ENCODE data around the gene FOLR1. TPM values are rescaled to one million over a fixed set of nuclear protein-coding genes. Genes with fewer than 3 reads are reported as not detected.

The FOLR1 gene
- total and polyA plus RNA-seq, 2 of the 4 experiments (the other 2 are of a cell fraction) = 0.24 TPM; not detected in 1

GRCh38 chr11:72195518-72196270, 3.8 kb downstream of the FOLR1 start:
- no peak overlapping the region for H3K9ac ChIP-seq (ENCODE audit: low read depth, low read length)
- WGBS, 2 experiments (ENCODE audit: extremely low coverage in 2 of 2, insufficient read length in 1 of 2) = 64% methylated on average over 5 of the region's 12 CpGs; no CpG with 5 or more reads in 1 of the 2 experiments
- no peak overlapping the region for H3K23ac ChIP-seq (ENCODE audit: low read depth, low read length)
- no peak overlapping the region for H4K91ac ChIP-seq (ENCODE audit: insufficient read depth, low read depth, low read length)
- in situ Hi-C loops (cut with MboI; ENCODE audit: low sequenced_read_pairs) (no loop called here), intact Hi-C loops (cut with micrococcal nuclease) (no loop called here), dilution Hi-C loops (cut with HindIII; ENCODE audit: low sequenced_read_pairs, unreplicated experiment) (no loop called here)
- no peak overlapping the region for H3K4me2 ChIP-seq (ENCODE audit: low read depth, low read length)
- H4K8ac ChIP-seq (ENCODE audit: low read depth in 2 of 2, low read length in 2 of 2) = no peak overlapping the region
- POLR2A ChIA-PET (ENCODE audit: unreplicated experiment) = no interaction called here
- no peak overlapping the region for H2BK15ac ChIP-seq (ENCODE audit: low read depth, low read length)
- no peaks in the 10 kb centered on the region for H3K4me1 ChIP-seq (ENCODE audit: control insufficient read depth, insufficient read depth, low read length)
- H3K27ac ChIP-seq (ENCODE audit: insufficient read depth, low read length) = no peak overlapping the region
- no peak overlapping the region for H2AFZ ChIP-seq (replicated peaks; ENCODE audit: low read length, poor library complexity)
- H2BK120ac ChIP-seq (ENCODE audit: low read depth, low read length) = no peak overlapping the region
- CTCF ChIA-PET = interaction anchor here (0.6 to 3.0 kb wide), 2 partner anchors 12 to 13 kb away, joined by 3 to 11 read pairs; no protein-coding TSS in a partner anchor
- H3K18ac ChIP-seq (ENCODE audit: low read depth, low read length) = no peak overlapping the region
- no peak overlapping the region for H3K56ac ChIP-seq (ENCODE audit: extremely low read depth, insufficient read depth, low read length)
- no peak for DNase-seq
- TF ChIP-seq CHD1 (IDR thresholded peaks at IDR 0.05; ENCODE audit: low read depth, low read length) (no peak), MAZ (IDR thresholded peaks at IDR 0.05; ENCODE audit: borderline replicate concordance, low read depth, low read length) (no peak), FOS (IDR thresholded peaks at IDR 0.05; ENCODE audit: low read depth, low read length) (no peak), RAD21 (IDR thresholded peaks at IDR 0.05; ENCODE audit: low read length) (no peak), CEBPB (IDR thresholded peaks at IDR 0.05; ENCODE audit: low read depth, low read length) (no peak), CTCF (conservative IDR thresholded peaks at IDR 0.05; ENCODE audit: low read depth, low read length) (no peak), NFE2L2 (IDR thresholded peaks at IDR 0.05; ENCODE audit: low read depth, low read length) (no peak), MAFK (IDR thresholded peaks at IDR 0.05; ENCODE audit: low read depth, low read length) (no peak), BHLHE40 (IDR thresholded peaks at IDR 0.05; ENCODE audit: low read depth, low read length) (no peak), MXI1 (IDR thresholded peaks at IDR 0.05; ENCODE audit: borderline replicate concordance, low read depth, low read length) (no peak), USF2 (IDR thresholded peaks at IDR 0.05; ENCODE audit: low read depth, low read length) (no peak), RCOR1 (IDR thresholded peaks at IDR 0.05; ENCODE audit: insufficient replicate concordance, low read length) (no peak), SMC3 (IDR thresholded peaks at IDR 0.05; ENCODE audit: low read depth, low read length) (no peak), ELK1 (IDR thresholded peaks at IDR 0.05; ENCODE audit: borderline replicate concordance, low read depth, low read length) (no peak), POLR2A (IDR thresholded peaks at IDR 0.05; ENCODE audit: low read depth, low read length) (no peak), RFX5 (IDR thresholded peaks at IDR 0.05; ENCODE audit: low read depth, low read length) (no peak)
- ATAC-seq (ENCODE audit: low read depth) = no peak
- H3K9me1 ChIP-seq (ENCODE audit: insufficient read depth, low read length) = no peaks in the 10 kb centered on the region
- no peaks in the 10 kb centered on the region for H3K79me1 ChIP-seq (ENCODE audit: low read depth in 1 of 2, low read length in 2 of 2)
- no peak overlapping the region for H2AK5ac ChIP-seq (ENCODE audit: low read depth, low read length)
- peaks cover 11% of the 10 kb centered on the region for H3K27me3 ChIP-seq (ENCODE audit: control insufficient read depth, insufficient read depth, low read length)
- H2BK5ac ChIP-seq (ENCODE audit: low read depth, low read length, poor library complexity, severe bottlenecking) = no peak overlapping the region
- H4K20me1 ChIP-seq (ENCODE audit: insufficient read depth, low read length) = no peaks in the 10 kb centered on the region
- H4K5ac ChIP-seq (ENCODE audit: low read depth, low read length) = no peak overlapping the region
- no peak overlapping the region for H2BK20ac ChIP-seq (ENCODE audit: low read depth, low read length)
- BruUV-seq (replicated peaks) = no TSS peak
- H2AK9ac ChIP-seq (replicated peaks; ENCODE audit: low read depth, low read length, poor library complexity) = no peak overlapping the region
- no peaks in the 10 kb centered on the region for H3K9me3 ChIP-seq (ENCODE audit: control insufficient read depth, insufficient read depth, low read length)
- no peak overlapping the region for H3K4ac ChIP-seq (ENCODE audit: low read depth, low read length)
- H3K4me3 ChIP-seq (ENCODE audit: insufficient read depth, low read depth, low read length) = no peak overlapping the region
- no peaks in the 10 kb centered on the region for H3K36me3 ChIP-seq (ENCODE audit: control insufficient read depth, insufficient read depth, low read length)
- H3K14ac ChIP-seq (replicated peaks; ENCODE audit: low read depth, low read length) = no peak overlapping the region

Data from IMR-90 (cell line).